B cell (primary cell): ENCODE measurements around the gene JAKMIP2.

ENCODE experiments used
- CTCF ChIP-seq: fragments of 200-600 bp; IDR thresholded peaks from one replicate; pipeline ENCODE4 v1.8.0; 2022; ENCODE audit warnings: antibody characterized with exemption, mild to moderate bottlenecking
- EZH2 ChIP-seq: IDR thresholded peaks from 2 replicates; pipeline ENCODE4 v1.6.1; 2012; ENCODE audit warnings: borderline replicate concordance, low read depth, mild to moderate bottlenecking, moderate library complexity, low read length; ENCODE audit not compliant: insufficient read depth, poor library complexity, severe bottlenecking

GRCh38 chr5:147773587-147773986 lies 8.9 kb downstream of the JAKMIP2 start:
- no peak for TF ChIP-seq CTCF
- no peak for TF ChIP-seq EZH2
